Measurements from ENCODE around the gene FATE1.

DNA sequence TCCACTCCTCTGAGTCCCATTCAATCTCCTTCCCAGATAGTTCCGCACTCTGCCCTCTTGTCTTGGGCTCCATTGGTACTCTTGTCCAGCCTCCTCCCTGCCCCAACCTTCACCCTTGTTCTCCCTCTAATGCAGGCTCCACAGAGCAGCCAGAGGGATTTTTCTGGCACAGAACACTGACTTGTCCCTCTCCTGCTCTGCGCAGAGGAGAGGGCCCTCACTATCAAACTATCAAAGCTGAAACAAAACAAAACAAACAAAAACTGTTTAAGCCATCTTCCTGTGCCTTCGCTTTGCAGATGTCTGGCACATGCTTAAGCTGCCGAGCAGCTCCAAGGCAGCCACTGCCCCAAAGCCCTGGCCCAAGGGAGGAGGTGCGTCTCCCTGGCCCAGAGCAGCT is 21.7 kb downstream of the FATE1 start:
- TF ChIP-seq, protein P1, sequence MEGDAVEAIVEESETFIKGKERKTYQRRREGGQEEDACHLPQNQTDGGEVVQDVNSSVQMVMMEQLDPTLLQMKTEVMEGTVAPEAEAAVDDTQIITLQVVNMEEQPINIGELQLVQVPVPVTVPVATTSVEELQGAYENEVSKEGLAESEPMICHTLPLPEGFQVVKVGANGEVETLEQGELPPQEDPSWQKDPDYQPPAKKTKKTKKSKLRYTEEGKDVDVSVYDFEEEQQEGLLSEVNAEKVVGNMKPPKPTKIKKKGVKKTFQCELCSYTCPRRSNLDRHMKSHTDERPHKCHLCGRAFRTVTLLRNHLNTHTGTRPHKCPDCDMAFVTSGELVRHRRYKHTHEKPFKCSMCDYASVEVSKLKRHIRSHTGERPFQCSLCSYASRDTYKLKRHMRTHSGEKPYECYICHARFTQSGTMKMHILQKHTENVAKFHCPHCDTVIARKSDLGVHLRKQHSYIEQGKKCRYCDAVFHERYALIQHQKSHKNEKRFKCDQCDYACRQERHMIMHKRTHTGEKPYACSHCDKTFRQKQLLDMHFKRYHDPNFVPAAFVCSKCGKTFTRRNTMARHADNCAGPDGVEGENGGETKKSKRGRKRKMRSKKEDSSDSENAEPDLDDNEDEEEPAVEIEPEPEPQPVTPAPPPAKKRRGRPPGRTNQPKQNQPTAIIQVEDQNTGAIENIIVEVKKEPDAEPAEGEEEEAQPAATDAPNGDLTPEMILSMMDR (conservative IDR thresholded peaks at IDR 0.05; ENCODE audit: low read depth, low read length): no peak
- no peak for TF ChIP-seq EZH2 (IDR thresholded peaks at IDR 0.05; ENCODE audit: borderline replicate concordance, low read depth, low read length, poor library complexity, severe bottlenecking)
